HCT116 (cell line): ENCODE results near the gene SHKBP1. TPM values are rescaled to one million over a fixed set of nuclear protein-coding genes. Genes with fewer than 3 reads are reported as not detected.
A peak's percentile ranks its signal among the peaks of the same experiment; 100 is the strongest.

Experiments
- ATAC-seq: fragments of 200-7000 bp; cut with Tn5 transposase; 2 replicates; pipeline ENCODE4 v1.9.1; 2020; ENCODE audit warnings: mild to moderate bottlenecking, moderate library complexity
- BruUV-seq: library from RNA; stranded (reverse); fragments of 400-500 nt; replicated peaks from 2 replicates; lab custom pipeline; 2021; lab: Mats Ljungman, UMichigan
- CTCF ChIA-PET: fragments of 300-600 bp; sonication (Branson Sonifier 250); formaldehyde crosslinking; loops from one replicate; lab custom pipeline; 2021; ENCODE audit warnings: antibody characterized with exemption; lab: Charles Lee
- POLR2A ChIA-PET: fragments of 300-600, 350-600 bp; sonication (Branson Sonifier 250); formaldehyde crosslinking; loops from one replicate; lab custom pipeline; 2021; ENCODE audit warnings: antibody characterized with exemption; lab: Charles Lee
- RAD21 ChIA-PET, 2 experiments: fragments of 300-600 bp; sonication (Branson Sonifier 250); formaldehyde crosslinking; loops; one replicate each; lab custom pipeline; 2023; ENCODE audit warnings: low total read pairs in 2 of 2; ENCODE audit not compliant: uncharacterized antibody in 2 of 2, unreplicated experiment in 2 of 2, low non-redundant PET in 1 of 2; lab: Charles Lee
- DNase-seq: peaks from one replicate; pipeline ENCODE4 v3.0.0-alpha.2; 2010; ENCODE audit warnings: low read depth, low spot score
- H2AFZ ChIP-seq: fragments of 200-600 bp; shearing (Covaris generic), sonication (generic); 2 replicates; pipeline ENCODE4 v1.6.1; 2017; ENCODE audit warnings: low read depth, mixed run types, mixed read lengths, antibody characterized with exemption, low read length; ENCODE audit not compliant: poor library complexity, severe bottlenecking
- H3K27ac ChIP-seq: 2 replicates; pipeline ENCODE4 v1.5.1; 2012; ENCODE audit warnings: low read depth, low read length
- H3K27me3 ChIP-seq: fragments of 200-600 bp; sonication (generic); 2 replicates; pipeline ENCODE4 v1.6.1; 2016; ENCODE audit warnings: mixed run types, low read length, mixed read lengths; ENCODE audit not compliant: insufficient read depth
- H3K36me3 ChIP-seq, 2 experiments: fragments of 200-500 bp in 1 of 2; fragments of 200-600 bp in 1 of 2; sonication (Bioruptor generic) in 1 of 2; sonication (generic) in 1 of 2; 2 replicates each; pipeline versions ENCODE4 v1.5.1 to v1.6.1; 2014 to 2016; ENCODE audit warnings: low read length in 2 of 2, inconsistent platforms in 1 of 2, mixed read lengths in 1 of 2, mixed run types in 1 of 2; ENCODE audit not compliant: insufficient read depth in 2 of 2, control insufficient read depth in 1 of 2
- H3K4me1 ChIP-seq, 2 experiments: fragments of 200-600 bp in 1 of 2; sonication (generic) in 1 of 2; 2 replicates each; pipeline versions ENCODE4 v1.5.1 to v1.6.1; 2012 to 2017; ENCODE audit warnings: low read length in 2 of 2, inconsistent platforms in 1 of 2, mild to moderate bottlenecking in 1 of 2, mixed read lengths in 1 of 2, mixed run types in 1 of 2, moderate library complexity in 1 of 2; ENCODE audit not compliant: insufficient read depth in 2 of 2, control insufficient read depth in 1 of 2
- H3K4me2 ChIP-seq: fragments of 200-600 bp; sonication (generic); 2 replicates; pipeline ENCODE4 v1.6.1; 2017; ENCODE audit warnings: mixed run types, low read length, mixed read lengths
- H3K4me3 ChIP-seq, 2 experiments: fragments of 200-600 bp in 1 of 2; sonication (generic) in 1 of 2; replicated peaks in 1 of 2; 2 replicates each; pipeline ENCODE4 v1.5.1; 2011 to 2016; ENCODE audit warnings: low read length in 2 of 2, control low read depth in 1 of 2, low read depth in 1 of 2, mild to moderate bottlenecking in 1 of 2, mixed read lengths in 1 of 2, mixed run types in 1 of 2
- H3K79me2 ChIP-seq: fragments of 200-600 bp; sonication (generic); 2 replicates; pipeline ENCODE4 v1.6.1; 2017; ENCODE audit warnings: mild to moderate bottlenecking, mixed run types, low read length, moderate library complexity, mixed read lengths; ENCODE audit not compliant: insufficient read depth
- H3K9ac ChIP-seq: fragments of 200-600 bp; sonication (generic); 2 replicates; pipeline ENCODE4 v1.6.1; 2016; ENCODE audit warnings: low read length, mixed read lengths
- H3K9me2 ChIP-seq: fragments of 200-600 bp; sonication (generic), shearing (Covaris generic); 2 replicates; pipeline ENCODE4 v1.6.1; 2017; ENCODE audit warnings: mixed run types, mild to moderate bottlenecking, moderate library complexity; ENCODE audit not compliant: insufficient read depth
- H3K9me3 ChIP-seq, 2 experiments: fragments of 200-500 bp in 1 of 2; fragments of 200-600 bp in 1 of 2; sonication (Bioruptor generic) in 1 of 2; sonication (generic) in 1 of 2; 2 replicates each; pipeline ENCODE4 v1.6.1; 2014 to 2017; ENCODE audit warnings: low read length in 2 of 2, mixed read lengths in 2 of 2, inconsistent platforms in 1 of 2, low read depth in 1 of 2, mild to moderate bottlenecking in 1 of 2, mixed run types in 1 of 2, moderate library complexity in 1 of 2; ENCODE audit not compliant: control insufficient read depth in 1 of 2, insufficient read depth in 1 of 2
- H4K20me1 ChIP-seq: fragments of 200-600 bp; sonication (generic), shearing (Covaris generic); 2 replicates; pipeline ENCODE4 v1.6.1; 2017; ENCODE audit warnings: mixed run types, mild to moderate bottlenecking, moderate library complexity; ENCODE audit not compliant: insufficient read depth
- CEBPB ChIP-seq: IDR thresholded peaks from 2 replicates; pipeline ENCODE4 v1.6.1; 2012; ENCODE audit warnings: low read depth
- CTCF ChIP-seq, 3 experiments: fragments of 200-600 bp in 1 of 3; sonication (generic) in 1 of 3; IDR thresholded peaks in 2 of 3; conservative IDR thresholded peaks in 1 of 3; 2 replicates each; pipeline ENCODE4 v1.5.1; 2012 to 2017; ENCODE audit warnings: low read depth in 2 of 3, low read length in 2 of 3, antibody characterized with exemption in 1 of 3, borderline replicate concordance in 1 of 3, control low read depth in 1 of 3, mild to moderate bottlenecking in 1 of 3, mixed read lengths in 1 of 3, mixed run types in 1 of 3, moderate library complexity in 1 of 3; ENCODE audit not compliant: insufficient read depth in 1 of 3
- EGR1 ChIP-seq: IDR thresholded peaks from 2 replicates; pipeline ENCODE4 v1.6.1; 2012; ENCODE audit warnings: low read depth
- ELF1 ChIP-seq: IDR thresholded peaks from 2 replicates; pipeline ENCODE4 v1.6.1; 2012; ENCODE audit warnings: low read depth, borderline replicate concordance
- EZH2 ChIP-seq: fragments of 200-600 bp; sonication (generic); IDR thresholded peaks from 2 replicates; pipeline ENCODE4 v1.6.1; 2017; ENCODE audit warnings: antibody characterized with exemption, mixed run types
- POLR2A ChIP-seq: IDR thresholded peaks from 2 replicates; pipeline ENCODE4 v1.7.0; 2011; ENCODE audit warnings: borderline replicate concordance; ENCODE audit not compliant: insufficient read depth, insufficient read length; ENCODE audit errors: extremely low read depth
- POLR2AphosphoS5 ChIP-seq: IDR thresholded peaks from 2 replicates; pipeline ENCODE4 v1.6.1; 2011; ENCODE audit warnings: mild to moderate bottlenecking, low read depth, low read length, moderate library complexity
- RAD21 ChIP-seq: IDR thresholded peaks from 2 replicates; pipeline ENCODE4 v1.6.1; 2012; ENCODE audit warnings: low read depth, mild to moderate bottlenecking
- SRF ChIP-seq: IDR thresholded peaks from 2 replicates; pipeline ENCODE4 v1.6.1; 2012; ENCODE audit warnings: low read depth
- TCF7L2 ChIP-seq: IDR thresholded peaks from 2 replicates; pipeline ENCODE4 v1.7.0; 2011; ENCODE audit warnings: borderline replicate concordance, inconsistent platforms; ENCODE audit not compliant: insufficient read depth, insufficient read length; ENCODE audit errors: extremely low read depth
- ZFX ChIP-seq: fragments of 450-650 bp; IDR thresholded peaks from 2 replicates; pipeline ENCODE4 v1.6.1; 2017
- ZNF274 ChIP-seq: fragments of 200-500 bp; sonication (Bioruptor generic); IDR thresholded peaks from 2 replicates; pipeline ENCODE4 v1.6.1; 2014; ENCODE audit warnings: mild to moderate bottlenecking, low read depth, low read length, inconsistent platforms
- intact Hi-C: fragments of 100-400 bp; cut with micrococcal nuclease; formaldehyde crosslinking; loops from 2 replicates; pipeline ENCODE4 v1.10.0; 2022
- total RNA-seq: library from RNA; stranded (reverse); gene quantifications from one replicate; pipeline ENCODE4 v1.2.1, GENCODE V29; 2021; ENCODE audit not compliant: unreplicated experiment
- TF ChIP-seq, protein P1 (sequence below): IDR thresholded peaks from 2 replicates; pipeline ENCODE4 v1.6.1; 2012

SHKBP1 gene
- total RNA-seq, 1 experiment from 2014 or later: 97.4 TPM

GRCh38 chr19:40596608-40597328, 20.1 kb downstream of the SHKBP1 start:
- no peaks in the 10 kb centered on the region for H3K27me3 ChIP-seq
- CTCF ChIA-PET: interaction anchor here (1.4 kb wide), 1 partner anchor 38 kb away, joined by 3 read pairs; no protein-coding TSS in a partner anchor
- RAD21 ChIA-PET: no interaction called here
- peak overlapping the region; percentile 63 for H3K27ac ChIP-seq
- H3K9ac ChIP-seq: peak overlapping the region; percentile 85
- H4K20me1 ChIP-seq: no peaks in the 10 kb centered on the region
- H2AFZ ChIP-seq: peak overlapping the region; percentile 22
- intact Hi-C loops: loop anchor here (5.0 kb wide), 1 partner anchor 74 kb away; no protein-coding TSS in a partner anchor
- POLR2A ChIA-PET: interaction anchor here (1.0 to 1.1 kb wide), 2 partner anchors 9 to 11 kb away, joined by 3 read pairs; no protein-coding TSS in a partner anchor
- TF ChIP-seq ZNF274: no peak
- no peak for TF ChIP-seq EZH2
- no peak for TF ChIP-seq ELF1
- no peak for TF ChIP-seq CTCF (IDR thresholded peaks at IDR 0.05 in 2 of 3, conservative IDR thresholded peaks at IDR 0.05 in 1 of 3; ENCODE audit: borderline replicate concordance in 1 of 3, insufficient read depth in 1 of 3, low read depth in 2 of 3, low read length in 2 of 3)
- TF ChIP-seq POLR2AphosphoS5: peak; percentile 59; the same call in 1 of the 2 replicates
- no peak for TF ChIP-seq EGR1
- TF ChIP-seq RAD21: no peak
- TF ChIP-seq CEBPB: no peak
- no peak for TF ChIP-seq SRF
- TF ChIP-seq POLR2A: peak; percentile 34
- no peak for TF ChIP-seq ZFX
- TF ChIP-seq, protein P1, sequence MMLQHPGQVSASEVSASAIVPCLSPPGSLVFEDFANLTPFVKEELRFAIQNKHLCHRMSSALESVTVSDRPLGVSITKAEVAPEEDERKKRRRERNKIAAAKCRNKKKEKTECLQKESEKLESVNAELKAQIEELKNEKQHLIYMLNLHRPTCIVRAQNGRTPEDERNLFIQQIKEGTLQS: no peak
- TF ChIP-seq TCF7L2: no peak
- H3K9me3 ChIP-seq: no peaks in the 10 kb centered on the region
- no peaks in the 10 kb centered on the region for H3K9me2 ChIP-seq
- H3K36me3 ChIP-seq: no peaks in the 10 kb centered on the region
- DNase-seq: peak; percentile 67
- H3K79me2 ChIP-seq: peaks cover 10% of the 10 kb centered on the region; the same call in 1 of the 2 replicates
- H3K4me1 ChIP-seq: peaks cover 23 to 67% of the 10 kb centered on the region in 2 experiments
- peak overlapping the region; percentile 91 for H3K4me2 ChIP-seq
- peak overlapping the region; percentile 74 to 82 for H3K4me3 ChIP-seq
- peak; percentile 47 for ATAC-seq
- BruUV-seq: no TSS peak
